Activated T-cell treated with anti-CD3 and anti-CD28 coated beads for 1 hour (primary cell): ENCODE data around the gene TXK.

Experiments used
- DNase-seq: peaks from one replicate; pipeline ENCODE4 v3.0.0-alpha.2; 2020; ENCODE audit warnings: low read depth

TXK gene

DNA sequence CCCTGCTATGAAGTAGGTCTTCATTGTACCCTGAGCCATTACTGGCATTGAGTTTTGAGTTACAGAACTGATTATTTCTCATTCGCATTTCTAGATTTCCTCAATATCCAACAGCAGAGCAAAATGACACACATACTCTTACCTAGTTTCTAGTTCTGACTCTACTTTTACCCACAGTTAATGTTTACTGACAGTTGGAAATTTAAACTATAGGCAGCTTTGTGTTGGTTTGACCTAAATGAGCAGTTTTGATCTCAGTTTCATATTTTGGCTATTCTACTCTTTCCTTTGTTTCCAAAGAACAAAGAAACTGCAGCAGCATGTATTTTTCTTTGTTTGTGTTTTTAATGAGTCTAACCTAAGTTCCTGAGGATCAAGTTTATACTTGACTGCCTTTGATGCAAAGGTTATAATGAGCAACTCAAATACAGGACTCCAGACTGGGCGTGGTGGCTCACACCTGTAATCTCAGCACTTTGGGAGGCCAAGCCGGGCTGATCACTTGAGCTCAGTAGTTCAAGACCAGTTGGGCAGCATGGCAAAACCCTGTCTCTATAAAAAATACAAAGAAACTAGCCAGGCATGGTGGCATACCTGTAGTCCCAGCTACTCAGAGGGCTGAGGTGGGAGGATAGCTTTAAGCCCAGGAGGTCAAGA is 30.4 kb downstream of the TXK start:
- DNase-seq: no peak

DNA sequence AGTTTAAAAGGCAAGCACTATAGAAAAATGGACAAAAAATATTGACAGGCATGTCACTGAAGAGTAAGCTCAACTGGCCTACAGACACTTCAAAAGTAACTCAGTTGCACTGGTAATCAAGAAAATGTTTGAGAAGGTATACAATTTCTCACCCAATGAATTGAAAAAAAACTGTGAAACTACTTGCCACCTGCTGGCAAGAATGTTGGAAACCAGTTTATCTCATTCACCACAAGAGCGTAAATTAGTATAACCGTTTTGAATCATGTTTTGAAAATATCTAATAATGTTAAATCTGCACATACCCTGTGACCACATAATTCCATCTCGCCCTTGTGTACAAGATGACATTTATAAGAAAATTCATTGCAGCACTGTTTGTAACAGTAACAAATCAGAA is 31.7 kb downstream of the TXK start:
- no peak for DNase-seq

DNA sequence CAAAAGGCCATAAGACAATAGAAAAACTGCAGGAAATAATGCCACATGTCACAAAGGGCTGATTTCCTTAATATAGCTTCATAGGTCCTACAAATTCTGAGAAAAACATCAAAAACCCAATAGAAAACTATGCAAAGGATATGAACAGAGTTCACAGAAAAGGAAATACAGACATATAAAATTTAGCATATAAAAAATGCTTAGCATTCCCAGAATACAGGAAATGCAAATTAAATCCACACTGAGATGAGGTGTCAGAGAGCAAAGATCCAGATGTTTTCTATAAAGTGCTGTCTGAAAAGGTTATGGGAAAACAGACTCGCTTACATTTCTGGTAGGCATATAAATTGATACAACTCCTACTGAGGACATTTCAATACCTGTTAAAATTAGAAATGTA is 33.8 kb downstream of the TXK start:
- no peak for DNase-seq

DNA sequence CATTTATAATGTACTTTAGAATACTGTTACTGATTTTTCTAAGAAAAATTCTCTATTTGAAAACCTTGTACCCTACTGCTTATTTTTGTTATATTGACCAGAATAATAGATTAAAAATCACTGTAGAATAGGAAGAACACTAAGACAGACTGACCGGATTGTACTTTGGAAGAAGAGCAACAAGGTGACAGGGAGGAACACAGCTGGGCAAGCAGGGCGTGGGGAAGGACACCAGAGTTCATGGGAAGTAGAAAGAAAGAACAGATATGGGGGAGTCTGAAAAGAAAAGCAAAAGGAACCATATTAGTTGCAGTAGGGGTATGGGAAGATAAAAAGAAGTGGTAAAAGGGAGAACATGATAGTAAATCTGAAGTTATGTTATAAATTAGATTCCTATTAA is 38.6 kb downstream of the TXK start:
- no peak for DNase-seq

DNA sequence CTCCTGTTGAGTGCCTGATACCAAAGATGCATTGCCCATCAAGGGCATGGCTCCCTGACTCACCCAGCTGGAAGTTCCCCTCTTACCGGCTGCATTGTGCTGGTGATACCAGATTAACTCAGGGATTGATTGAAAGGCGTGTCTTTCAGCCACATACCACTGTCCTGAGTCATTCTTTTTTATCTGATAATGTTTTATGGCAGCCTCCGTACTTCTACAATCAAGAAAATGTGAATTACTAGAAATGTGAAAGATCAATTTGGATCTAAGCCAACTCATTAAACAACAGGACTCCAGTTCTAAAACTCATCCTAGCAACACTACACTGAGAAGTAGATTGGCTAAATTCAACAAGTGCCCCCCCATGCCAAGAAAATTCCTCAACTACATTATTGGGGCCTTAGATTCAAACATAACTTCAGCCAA is 40.0 kb downstream of the TXK start:
- DNase-seq: no peak

DNA sequence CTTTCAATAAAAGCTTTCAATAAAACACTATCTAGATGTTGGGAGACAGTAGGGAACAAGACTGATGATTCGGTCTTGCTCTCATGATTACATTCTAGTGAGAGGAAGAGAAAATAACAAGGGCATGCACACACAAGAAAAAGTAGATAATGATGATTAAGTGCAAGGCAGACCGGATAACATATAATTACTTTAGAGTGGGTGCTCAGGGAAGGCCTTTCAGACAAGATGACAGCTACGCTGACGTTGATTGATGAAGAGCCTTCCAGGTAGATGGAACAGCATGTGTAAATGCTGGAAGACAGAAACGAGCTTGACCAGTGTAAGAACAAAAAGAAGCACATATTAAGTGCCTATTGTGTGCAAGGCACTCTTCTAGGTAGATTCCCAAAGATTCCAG is 43.4 kb downstream of the TXK start:
- no peak for DNase-seq

DNA sequence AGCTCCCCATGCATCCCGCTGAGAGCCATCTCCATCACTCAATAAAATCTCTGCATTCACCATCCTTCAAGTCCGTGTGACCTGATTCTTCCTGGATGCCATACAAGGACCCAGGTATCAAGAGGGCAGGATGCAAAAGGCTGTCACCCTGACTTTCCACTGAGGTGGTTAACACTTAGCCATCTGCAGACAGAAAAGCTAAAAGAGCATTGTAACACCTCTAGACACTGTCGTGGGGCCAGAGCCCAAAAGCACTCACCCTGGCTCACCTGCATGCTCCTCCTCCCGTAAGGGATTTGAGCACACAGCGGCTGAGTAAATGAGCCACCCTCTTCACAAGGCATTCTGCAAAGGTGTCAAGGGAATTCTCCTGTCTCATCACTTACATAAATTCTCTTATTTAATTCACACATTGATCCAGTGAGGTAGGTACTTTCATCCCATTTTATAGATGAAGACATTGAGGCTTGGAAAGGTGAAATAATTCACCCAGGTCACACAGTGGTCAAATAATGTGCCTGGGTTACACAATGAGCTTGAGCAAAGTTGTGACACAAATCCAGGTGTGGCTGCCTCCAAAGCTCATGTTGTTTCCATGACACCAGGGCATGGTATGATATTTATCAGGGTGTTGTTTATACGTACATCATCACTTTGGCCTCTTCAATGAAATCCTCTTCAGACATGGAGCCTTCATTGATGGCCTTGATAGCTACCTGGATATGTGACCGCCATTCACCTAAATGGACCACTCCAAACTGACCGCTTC is 48.0 kb downstream of the TXK start:
- DNase-seq: no peak

DNA sequence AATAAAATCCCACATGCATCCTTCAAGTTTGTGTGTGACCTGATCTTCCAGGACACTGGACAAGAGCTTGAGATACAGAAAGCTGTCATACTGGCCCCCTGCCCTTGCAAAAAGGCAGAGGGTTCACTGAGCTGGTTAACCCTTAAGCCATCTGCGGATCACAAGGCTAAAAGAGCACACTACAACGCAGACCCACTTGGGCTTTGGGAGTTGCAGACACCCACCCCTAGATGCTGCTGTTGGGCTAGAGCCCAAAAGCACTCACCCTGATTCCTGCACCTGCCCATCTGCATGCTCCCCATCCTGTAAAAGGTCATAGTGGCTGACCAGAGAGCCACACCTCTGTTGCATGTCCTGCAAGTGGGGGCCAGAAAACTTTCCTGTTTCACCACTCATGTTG is 51.1 kb downstream of the TXK start:
- DNase-seq: no peak

DNA sequence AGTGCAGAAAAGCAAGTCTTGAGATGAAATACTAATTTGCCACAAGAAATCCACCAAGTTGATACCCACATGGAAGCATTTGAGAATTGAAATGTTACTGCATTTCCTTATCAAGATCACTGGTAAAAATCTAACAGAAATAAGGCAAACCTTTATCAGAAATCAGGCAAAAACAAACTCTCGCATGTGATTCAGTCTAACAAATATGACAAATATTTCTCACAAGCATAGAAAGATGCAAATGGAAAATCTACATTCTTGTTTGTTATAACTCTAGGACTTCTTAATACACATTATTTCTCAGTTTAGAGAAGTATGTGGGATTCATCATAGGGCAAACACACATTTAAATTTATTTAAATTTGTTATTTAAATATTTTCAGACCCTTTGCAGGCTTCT is 52.9 kb downstream of the TXK start:
- DNase-seq: no peak

DNA sequence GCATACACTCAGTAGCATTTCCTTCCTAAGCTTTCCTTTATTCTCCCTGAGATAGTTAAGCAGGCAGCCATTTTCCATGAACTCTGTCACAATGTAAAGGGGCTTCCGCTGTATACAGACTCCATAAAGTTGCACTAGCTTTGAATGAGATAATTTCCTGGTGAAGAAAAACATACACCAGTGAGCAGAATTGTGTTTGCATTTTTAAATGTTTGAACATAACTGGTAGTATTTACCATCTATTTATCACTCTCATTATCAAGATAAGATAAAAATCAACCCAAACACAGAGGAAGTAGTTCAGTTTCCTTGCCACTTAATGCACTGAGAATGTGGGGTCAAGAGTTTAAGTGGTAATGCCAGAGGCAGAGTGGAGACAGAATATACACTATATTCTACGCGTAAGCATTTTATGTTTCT is 54.1 kb downstream of the TXK start:
- no peak for DNase-seq

DNA sequence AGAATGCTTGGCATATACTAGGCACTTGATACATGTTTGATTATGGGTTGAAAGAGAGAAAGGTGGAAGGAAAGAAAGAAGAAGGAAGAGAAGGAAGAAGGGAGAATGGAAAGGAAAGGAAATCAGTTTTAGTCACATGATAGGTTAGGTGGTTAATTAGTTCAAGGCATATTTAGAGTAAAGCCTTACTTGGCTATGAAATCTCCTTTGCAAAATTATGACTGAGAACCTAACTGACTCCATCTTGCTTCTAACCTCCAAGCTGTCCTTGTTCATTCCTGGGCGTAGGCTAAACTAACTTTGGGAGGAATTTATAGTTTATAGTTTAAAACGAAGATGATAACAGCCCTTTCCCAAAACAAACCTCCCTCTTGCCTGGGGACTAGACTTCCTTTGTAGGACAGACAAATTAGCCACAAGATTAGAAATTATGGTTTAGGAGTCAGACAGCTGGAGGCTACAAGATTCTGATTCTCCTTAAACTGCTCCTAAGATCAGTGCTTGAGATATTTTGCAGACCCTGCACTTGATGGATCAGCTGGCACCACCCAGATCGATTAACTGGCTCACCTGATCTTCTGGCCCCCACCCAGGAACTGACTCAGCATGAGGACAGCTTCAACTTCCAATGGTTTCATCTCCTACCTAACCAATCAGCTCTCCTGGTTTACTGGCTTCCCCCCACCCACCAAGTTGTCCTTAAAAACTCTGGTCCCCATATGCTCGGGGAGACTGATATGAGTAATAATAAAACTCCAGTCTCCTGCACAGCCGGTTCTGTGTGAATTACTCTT is 55.0 kb downstream of the TXK start:
- no peak for DNase-seq

DNA sequence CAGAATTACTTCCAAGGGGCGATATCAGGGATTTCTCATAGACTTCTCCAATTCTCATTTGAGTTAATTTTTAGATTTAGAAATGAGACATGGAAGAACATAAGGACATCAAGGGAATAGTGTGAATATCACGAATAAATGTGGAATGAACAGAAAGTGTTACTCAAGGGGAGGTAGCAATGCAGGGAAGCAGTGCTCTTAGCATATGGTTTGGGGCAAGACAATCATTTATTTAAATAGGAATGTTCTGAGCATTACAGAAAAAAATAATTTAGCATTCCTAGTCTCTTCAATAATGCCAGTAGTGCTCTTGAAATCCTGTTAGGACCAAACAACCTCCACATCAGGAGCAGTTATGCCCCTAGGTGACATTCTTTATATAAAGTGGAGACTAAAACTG is 55.6 kb downstream of the TXK start:
- DNase-seq: no peak

DNA sequence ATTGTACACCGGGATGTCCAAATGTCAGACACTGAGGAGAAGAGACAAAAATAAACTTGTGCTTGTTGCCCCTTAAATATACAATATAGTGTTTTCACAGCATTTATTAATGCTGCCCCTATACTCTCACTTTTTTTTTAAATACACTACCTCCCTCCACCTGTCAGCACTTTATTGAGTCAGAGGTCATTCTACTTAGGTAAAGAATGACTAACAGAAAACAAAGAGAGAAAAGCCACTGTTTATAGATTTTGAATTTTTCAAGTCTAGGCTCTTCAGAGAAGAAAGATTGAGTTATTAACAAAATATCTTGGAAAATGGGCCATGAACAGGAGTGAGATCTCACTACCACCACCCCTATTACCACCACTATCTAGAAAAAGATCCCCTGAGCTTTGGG is 59.4 kb downstream of the TXK start:
- no peak for DNase-seq

DNA sequence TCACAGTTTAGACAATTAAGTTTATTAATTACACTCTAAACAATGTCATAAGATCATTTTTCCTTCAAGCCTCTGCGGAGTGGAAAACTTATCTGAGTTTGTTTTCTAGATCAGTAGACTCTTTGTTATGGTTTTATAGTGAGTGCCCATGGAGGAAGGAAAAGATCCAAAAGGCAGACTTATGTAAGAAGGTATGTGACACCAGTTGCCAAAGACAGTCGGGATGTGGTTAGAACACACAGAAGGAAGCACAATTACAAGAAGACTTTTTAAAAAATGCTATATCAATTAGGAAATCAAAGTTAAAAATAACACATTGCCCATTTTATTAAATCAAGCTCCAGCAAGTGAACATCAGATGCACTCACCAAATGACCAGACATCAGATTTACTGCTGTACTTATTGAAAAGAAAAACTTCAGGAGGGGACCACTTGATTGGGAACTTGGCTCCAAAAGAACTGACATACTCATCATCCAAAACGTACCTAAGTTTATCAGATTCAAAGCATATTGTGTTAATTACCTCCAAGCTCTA is 60.4 kb downstream of the TXK start:
- no peak for DNase-seq

DNA sequence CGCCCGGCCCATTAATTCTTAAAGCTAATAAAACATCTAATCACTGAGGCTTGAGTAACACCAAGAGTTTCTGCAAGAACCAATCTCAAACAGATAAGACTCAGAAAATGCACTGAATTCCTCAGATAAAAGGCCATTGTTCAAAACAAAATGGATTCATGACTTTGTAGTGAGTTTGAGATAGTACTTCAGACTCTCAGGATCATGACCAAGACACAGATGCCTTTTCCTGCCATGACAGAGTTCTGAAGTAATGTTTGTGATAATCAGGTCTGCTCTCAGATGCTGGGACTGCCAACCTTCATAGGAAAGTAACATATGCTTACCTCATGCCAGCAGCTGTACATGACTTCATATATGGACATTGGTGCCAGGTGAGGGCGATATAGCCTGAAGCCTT is 62.9 kb downstream of the TXK start:
- no peak for DNase-seq

DNA sequence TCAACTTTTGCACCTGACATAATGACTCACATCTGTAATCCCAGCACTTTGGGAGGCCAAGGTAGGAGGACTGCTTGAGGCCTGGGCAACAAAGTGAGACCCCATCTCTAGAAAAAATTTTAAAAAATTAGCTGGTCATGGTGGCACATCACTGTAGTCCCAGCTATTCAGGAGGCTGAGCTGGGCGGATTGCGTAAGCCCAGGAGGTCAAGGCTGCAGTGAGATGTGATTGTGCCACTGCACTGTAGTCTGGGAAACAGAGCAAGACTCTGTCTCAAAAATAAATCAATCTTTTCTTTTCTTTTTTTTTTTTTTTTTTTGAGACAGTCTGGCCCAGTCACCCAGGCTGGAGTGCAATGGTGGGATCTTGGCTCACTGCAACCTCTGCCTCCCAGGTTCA is 65.0 kb downstream of the TXK start:
- DNase-seq: no peak

DNA sequence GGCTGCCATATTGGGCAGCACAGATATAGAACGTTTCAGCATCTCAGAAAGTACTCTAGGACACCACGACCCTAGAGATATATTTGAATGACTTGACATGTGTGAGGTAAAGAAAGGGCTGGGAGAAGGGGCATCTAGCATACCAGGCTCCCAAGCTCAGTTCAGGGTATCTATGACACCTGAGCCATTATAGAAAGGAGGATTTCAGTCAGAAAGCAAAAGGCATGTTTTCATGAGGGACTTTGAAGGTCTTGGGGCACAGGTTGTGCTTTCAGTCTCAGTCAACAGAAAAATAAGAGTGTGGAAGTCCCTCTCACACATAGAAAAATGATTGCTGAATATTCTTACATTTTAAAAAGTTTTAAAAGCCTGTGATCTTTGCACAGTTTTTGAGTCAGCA is 65.9 kb downstream of the TXK start:
- no peak for DNase-seq

DNA sequence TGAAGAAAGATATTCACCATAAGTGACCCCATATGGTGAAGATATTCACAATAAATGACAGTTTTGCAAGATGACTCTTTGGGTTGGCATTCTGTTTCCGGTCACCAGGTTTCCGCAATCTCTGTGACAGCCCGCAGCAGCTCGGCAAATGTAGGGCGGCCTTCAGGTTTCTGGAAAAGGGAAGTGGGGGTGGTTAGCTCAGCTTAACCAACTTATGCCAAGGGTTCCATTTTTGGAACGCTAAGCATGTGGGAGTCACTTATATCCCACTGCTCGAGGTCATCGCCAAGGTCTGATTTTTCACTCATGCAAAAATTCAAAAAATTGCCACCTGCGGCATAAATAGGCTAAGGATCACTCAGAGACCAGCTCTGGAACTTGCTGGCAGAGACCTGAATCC is 66.5 kb downstream of the TXK start:
- DNase-seq: no peak

DNA sequence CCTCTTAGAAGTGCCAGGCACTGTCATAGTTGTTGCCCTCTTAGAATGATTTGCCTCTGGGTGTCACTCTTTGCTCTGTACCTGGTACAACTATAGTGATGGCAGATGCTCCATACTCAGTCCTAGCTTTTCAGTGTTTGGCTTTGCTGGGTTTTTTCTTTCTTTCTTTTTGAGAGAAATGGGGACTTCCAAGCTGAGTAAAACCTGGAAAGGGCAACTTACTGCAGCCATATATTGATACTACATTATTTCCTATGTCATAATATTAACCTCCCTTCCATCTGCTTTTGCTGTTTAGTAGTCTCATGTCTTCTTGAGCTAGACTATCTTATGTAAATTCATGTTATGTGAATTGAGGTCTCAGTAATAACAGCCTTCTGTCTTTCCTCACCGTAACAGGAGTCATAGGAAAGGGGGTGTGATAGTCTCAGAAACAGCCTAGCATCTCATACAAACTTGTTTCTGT is 68.4 kb downstream of the TXK start:
- no peak for DNase-seq

DNA sequence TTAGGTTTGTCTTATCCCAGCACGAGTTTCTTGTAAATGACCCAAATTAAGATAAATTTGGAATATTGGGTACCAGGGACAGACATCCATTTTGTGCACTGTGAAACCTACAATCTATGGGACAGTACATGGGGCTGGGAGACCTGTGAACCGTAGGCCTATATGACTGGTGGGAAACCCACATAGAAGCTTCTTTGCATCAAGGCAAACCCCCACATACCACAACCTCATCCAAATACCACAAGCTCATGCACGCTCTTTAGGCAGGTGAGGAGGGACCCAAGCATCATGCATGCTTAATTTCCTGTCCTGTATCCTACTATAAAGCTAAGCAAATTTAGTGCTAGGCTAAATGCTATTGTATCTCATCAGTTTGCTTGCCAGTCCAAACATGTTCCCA is 69.7 kb downstream of the TXK start:
- no peak for DNase-seq

DNA sequence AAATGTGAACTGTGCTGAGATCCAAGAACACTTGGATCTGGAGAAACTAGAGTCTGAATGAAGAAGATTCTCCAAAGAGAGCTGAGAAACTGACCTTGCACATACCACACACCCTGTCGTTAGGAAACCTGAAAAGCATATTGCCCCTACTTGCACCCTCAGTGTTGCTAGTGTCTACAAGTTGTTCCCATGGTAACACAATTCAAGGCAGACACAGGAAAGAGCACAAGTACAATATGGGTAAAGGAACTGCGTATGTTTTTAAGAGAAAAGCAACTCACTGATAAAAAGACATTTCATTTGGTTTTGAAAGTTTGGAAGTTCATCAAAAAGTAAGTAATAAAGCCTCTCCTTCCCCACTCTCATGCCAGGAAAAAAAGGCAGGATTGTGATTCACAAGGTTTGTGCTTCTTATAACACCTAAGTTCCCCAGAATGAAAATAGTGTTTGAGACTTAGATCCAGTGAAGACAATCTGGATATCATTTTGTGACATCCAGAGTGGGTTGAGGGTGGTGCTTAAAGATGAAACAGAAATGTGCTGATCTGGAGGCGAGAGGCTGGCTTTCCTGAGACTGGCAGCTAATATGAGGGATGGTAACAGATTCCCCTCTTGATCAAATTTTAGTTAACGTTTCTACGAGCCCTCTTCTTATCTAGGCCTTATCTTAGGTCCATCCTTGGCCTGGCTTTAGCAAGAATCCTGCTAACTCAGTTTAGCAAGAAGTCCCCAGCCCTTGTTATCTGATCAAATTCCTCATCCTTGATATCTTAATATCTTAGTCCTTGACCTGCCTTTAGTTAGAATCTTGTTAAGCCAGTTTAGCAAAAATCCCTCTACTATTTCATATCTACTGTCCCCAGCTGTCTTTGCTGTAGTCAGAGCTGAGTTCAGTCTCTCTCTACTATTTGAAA is 75.2 kb downstream of the TXK start:
- no peak for DNase-seq

DNA sequence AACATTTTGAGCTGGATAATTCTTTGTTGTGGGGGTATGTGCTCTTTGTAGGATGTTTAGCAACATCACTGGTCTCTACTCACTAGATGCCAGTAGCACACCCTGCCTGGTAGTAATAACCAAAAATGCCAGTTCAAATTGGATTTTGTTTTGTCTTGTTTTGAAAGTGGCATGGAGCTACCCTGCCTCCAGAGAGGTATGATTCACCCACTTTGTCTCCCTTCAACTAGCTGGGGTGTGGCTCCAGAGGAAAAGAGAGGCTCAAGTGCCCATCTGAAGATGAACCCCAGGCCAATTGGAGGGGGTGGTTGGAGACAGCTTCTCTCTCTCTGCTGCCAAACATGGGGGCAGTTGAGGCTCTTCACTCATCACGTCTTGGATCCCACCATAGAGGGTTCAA is 83.0 kb downstream of the TXK start:
- DNase-seq: no peak
